GM06990 (cell line): ENCODE results near the gene MLLT6.

Experiments used
- DNase-seq: peaks from one replicate; pipeline ENCODE4 v3.0.0-alpha.2; 2011; ENCODE audit not compliant: insufficient read length; ENCODE audit errors: extremely low read depth
- H3K27me3 ChIP-seq: replicated peaks from 2 replicates; pipeline ENCODE4 v1.6.0; 2011; ENCODE audit warnings: low read length; ENCODE audit not compliant: control insufficient read depth, insufficient read depth
- H3K36me3 ChIP-seq: 2 replicates; pipeline ENCODE4 v1.5.1; 2011; ENCODE audit warnings: low read length; ENCODE audit not compliant: control insufficient read depth, insufficient read depth
- H3K4me3 ChIP-seq: replicated peaks from 2 replicates; pipeline ENCODE4 v1.5.1; 2011; ENCODE audit warnings: low read depth, mild to moderate bottlenecking, control low read depth, low read length
- TF ChIP-seq, protein P1 (sequence below): IDR thresholded peaks from 2 replicates; pipeline ENCODE4 v1.5.1; 2011; ENCODE audit warnings: low read length, control low read depth, mild to moderate bottlenecking, inconsistent platforms; ENCODE audit not compliant: insufficient read depth, poor library complexity, severe bottlenecking

MLLT6 gene

DNA sequence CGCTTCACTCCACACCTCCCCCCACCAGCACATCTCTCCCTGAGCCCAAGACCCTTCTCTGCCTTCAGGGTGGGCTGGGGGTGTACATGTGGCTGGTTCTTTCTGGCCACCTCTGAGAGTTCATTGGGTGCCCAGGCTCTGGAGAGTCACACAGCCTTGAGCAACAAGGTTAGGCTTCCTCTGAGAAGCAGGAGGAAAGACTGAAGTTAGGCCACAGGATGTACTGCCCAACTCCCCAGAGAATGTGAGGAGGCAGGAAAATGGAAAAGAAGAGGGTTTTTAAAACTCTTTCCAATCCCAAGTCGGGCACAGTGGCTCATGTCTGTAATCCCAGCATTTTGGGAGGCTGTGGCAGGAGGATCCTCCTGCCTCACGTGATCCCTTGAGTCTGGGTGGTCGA lies 35.7 kb downstream of the MLLT6 start:
- H3K36me3 ChIP-seq, result no peaks in the 10 kb centered on the region; the same call in none of the 2 replicates
- TF ChIP-seq, protein P1, sequence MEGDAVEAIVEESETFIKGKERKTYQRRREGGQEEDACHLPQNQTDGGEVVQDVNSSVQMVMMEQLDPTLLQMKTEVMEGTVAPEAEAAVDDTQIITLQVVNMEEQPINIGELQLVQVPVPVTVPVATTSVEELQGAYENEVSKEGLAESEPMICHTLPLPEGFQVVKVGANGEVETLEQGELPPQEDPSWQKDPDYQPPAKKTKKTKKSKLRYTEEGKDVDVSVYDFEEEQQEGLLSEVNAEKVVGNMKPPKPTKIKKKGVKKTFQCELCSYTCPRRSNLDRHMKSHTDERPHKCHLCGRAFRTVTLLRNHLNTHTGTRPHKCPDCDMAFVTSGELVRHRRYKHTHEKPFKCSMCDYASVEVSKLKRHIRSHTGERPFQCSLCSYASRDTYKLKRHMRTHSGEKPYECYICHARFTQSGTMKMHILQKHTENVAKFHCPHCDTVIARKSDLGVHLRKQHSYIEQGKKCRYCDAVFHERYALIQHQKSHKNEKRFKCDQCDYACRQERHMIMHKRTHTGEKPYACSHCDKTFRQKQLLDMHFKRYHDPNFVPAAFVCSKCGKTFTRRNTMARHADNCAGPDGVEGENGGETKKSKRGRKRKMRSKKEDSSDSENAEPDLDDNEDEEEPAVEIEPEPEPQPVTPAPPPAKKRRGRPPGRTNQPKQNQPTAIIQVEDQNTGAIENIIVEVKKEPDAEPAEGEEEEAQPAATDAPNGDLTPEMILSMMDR, result no peak
- H3K27me3 ChIP-seq, result no peaks in the 10 kb centered on the region; the same call in 1 of the 2 replicates
- no peak overlapping the region for H3K4me3 ChIP-seq
- DNase-seq, result no peak

DNA sequence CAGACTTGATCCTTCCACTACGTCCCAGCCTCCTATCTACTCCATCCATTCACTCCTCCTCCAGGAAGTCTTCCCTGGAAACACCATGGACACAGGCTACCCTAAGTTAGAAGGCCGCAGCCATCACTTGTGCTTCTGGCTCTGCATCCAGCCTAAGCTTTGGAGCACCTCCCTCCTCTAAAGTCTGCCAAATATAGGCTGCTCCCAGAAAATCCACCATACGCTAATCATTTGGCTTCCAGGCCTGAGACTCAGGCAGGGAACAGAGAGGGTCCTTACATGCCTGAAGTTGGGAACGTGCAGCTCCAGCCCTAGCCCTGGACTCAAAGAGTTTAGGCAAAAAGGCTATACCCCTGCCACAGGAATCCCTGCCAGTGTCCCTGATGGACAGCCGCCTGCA lies 36.4 kb downstream of the MLLT6 start:
- H3K36me3 ChIP-seq, result no peaks in the 10 kb centered on the region

GRCh38 chr17:38741921-38742410 lies 36.9 kb downstream of the MLLT6 start:
- Histone ChIP-seq H3K4me3 (no peak overlapping the region), H3K36me3 (no peaks in the 10 kb centered on the region), H3K27me3 (no peaks in the 10 kb centered on the region; the same call in 1 of the 2 replicates)
- no peak for DNase-seq
- TF ChIP-seq, protein P1, result no peak

More for the DNA sequence above, 36.4 kb downstream of the MLLT6 start:
- TF ChIP-seq, protein P1, result no peak
- H3K4me3 ChIP-seq, result no peak overlapping the region
- no peak for DNase-seq
- no peaks in the 10 kb centered on the region; the same call in 1 of the 2 replicates for H3K27me3 ChIP-seq

- DNase-seq, result no peak
- no peaks in the 10 kb centered on the region; the same call in 1 of the 2 replicates for H3K27me3 ChIP-seq
- H3K36me3 ChIP-seq, result no peaks in the 10 kb centered on the region
- H3K4me3 ChIP-seq, result no peak overlapping the region
- TF ChIP-seq, protein P1, result no peak
These were observed 37.6 kb downstream of the MLLT6 start for GRCh38 chr17:38742411-38743308.

DNA sequence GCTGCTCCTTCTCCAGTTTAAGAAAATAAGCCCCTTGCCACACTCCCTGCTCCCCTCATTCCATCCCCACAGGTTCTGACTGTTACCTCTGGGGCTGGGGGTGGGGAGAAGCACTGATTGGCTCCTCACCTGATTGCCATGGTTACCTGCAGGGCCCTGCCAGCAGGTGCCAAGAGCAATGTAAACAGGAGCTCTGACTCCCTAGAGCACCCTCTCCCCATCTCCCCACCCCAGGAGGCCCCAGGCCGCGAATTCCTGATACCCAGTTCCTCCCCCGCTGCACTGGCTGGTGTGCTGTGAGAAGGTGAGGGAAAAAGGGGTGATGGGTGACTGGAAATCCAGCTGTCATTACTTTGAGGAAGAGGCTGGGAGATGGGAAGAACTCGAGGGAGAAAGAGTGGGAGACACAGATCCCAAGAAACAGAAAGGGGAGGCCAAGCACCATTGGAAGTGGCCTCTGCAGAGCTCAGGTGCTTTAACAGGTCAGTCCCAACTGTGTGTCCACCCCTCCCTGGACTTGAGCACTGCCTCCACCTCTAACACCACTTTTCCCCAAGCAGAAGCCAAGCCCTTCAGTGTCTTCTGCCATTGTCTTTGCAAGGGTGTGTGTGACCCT lies 38.6 kb downstream of the MLLT6 start:
- no peak overlapping the region for H3K4me3 ChIP-seq
- DNase-seq, result no peak
- TF ChIP-seq, protein P1, result no peak
- H3K27me3 ChIP-seq, result no peaks in the 10 kb centered on the region; the same call in 1 of the 2 replicates
- no peaks in the 10 kb centered on the region for H3K36me3 ChIP-seq
